Measurements from ENCODE around the gene PLCD3. TPM values are rescaled to one million over a fixed set of nuclear protein-coding genes. Genes with fewer than 3 reads are reported as not detected.

Gene PLCD3
- total RNA-seq, 3 donors from 2014 or later = 3.5 to 5.5 (median 3.5) TPM

DNA sequence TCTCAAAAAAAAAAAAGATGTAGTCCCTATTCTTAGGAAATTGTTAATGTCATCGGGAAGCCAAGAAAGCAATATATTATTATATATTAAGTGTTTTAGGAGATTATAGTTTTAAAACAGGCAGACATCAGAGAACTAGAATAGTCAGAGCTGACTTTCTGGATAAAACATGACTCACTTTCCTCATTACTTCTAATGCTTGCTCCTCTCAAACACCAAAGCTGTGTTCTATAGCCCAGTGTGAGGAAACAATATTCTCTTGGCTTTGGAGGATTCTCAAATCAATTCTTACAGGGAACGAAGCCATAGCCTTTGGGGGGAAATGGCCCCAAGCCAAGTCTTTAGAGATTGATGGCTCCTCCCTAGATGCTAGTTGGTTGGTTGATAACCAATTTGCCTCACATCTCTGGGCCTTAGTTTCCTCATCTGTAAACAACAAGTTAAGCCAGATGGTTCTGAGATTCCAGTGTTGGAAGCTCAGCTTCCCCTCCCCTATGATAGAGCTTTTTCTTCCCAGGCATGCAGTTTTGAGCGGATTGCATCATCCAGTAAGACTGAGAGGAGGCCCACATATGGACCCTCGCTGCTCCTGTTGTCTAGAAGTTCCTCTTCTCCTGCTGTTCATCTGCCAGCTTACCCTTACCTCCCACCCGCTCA lies 58.8 kb downstream of the PLCD3 start:
- Mint-ChIP-seq H3K36me3 (ENCODE audit: insufficient read depth) (peaks cover 21% of the 10 kb centered on the region), H3K4me3 (no peak overlapping the region), H3K4me1 (ENCODE audit: low read depth) (peaks cover 23% of the 10 kb centered on the region), H3K9me3 (no peaks in the 10 kb centered on the region), H3K27me3 (ENCODE audit: low read depth) (no peaks in the 10 kb centered on the region)
- no peak for DNase-seq
- no peak for ATAC-seq

DNA sequence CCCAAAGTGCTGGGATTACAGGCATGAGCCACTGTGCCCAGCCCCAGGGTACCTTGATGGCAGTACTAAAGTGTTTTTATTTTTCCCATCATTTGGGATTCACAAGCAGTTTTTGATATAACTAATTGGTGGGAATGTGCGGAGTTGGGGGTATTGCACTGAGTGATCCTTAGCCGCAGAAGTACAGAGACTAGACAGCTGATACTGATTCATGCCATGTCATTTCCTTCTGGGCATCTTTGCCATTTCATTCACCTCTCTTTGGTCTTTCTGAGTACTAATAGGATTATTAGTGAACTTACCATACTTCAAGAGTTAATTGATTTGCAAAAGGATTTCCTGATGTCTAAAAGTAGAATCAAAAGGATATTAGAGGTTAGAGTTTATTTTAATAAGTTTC lies 61.5 kb downstream of the PLCD3 start:
- Mint-ChIP-seq H3K4me3 (no peak overlapping the region), H3K9me3 (no peaks in the 10 kb centered on the region), H3K36me3 (ENCODE audit: insufficient read depth) (peaks cover 27% of the 10 kb centered on the region), H3K4me1 (ENCODE audit: low read depth) (peaks cover 12% of the 10 kb centered on the region), H3K27me3 (ENCODE audit: low read depth) (no peaks in the 10 kb centered on the region)
- ATAC-seq (no peak), DNase-seq (no peak)

- H3K36me3 Mint-ChIP-seq (ENCODE audit: insufficient read depth) = peaks cover 27% of the 10 kb centered on the region
- no peaks in the 10 kb centered on the region for H3K27me3 Mint-ChIP-seq (ENCODE audit: low read depth)
- ATAC-seq (no peak), DNase-seq (no peak)
- no peak overlapping the region for H3K4me3 Mint-ChIP-seq
- peaks cover 15% of the 10 kb centered on the region for H3K4me1 Mint-ChIP-seq (ENCODE audit: low read depth)
- H3K9me3 Mint-ChIP-seq = no peaks in the 10 kb centered on the region
Measured at GRCh38 chr17:45070001-45070400, 62.3 kb downstream of the PLCD3 start.

GRCh38 chr17:45067637-45068036 lies 64.7 kb downstream of the PLCD3 start:
- Mint-ChIP-seq H3K36me3 (ENCODE audit: insufficient read depth) (peaks cover 25% of the 10 kb centered on the region), H3K4me1 (ENCODE audit: low read depth) (peaks cover 30% of the 10 kb centered on the region), H3K9me3 (no peaks in the 10 kb centered on the region), H3K27me3 (ENCODE audit: low read depth) (no peaks in the 10 kb centered on the region), H3K4me3 (no peak overlapping the region)
- ATAC-seq (no peak), DNase-seq (no peak)

- H3K9me3 Mint-ChIP-seq = no peaks in the 10 kb centered on the region
- H3K4me3 Mint-ChIP-seq = peak overlapping the region; percentile 99
- ATAC-seq = no peak
- DNase-seq = no peak
- peaks cover 47% of the 10 kb centered on the region for H3K4me1 Mint-ChIP-seq (ENCODE audit: low read depth)
- H3K27me3 Mint-ChIP-seq (ENCODE audit: low read depth) = no peaks in the 10 kb centered on the region
- peaks cover 17% of the 10 kb centered on the region for H3K36me3 Mint-ChIP-seq (ENCODE audit: insufficient read depth)
Measured at GRCh38 chr17:45063198-45063597, 69.1 kb downstream of the PLCD3 start.

GRCh38 chr17:45061606-45062205 lies 70.6 kb downstream of the PLCD3 start:
- Mint-ChIP-seq H3K9me3 (no peaks in the 10 kb centered on the region), H3K36me3 (ENCODE audit: insufficient read depth) (peaks cover 9% of the 10 kb centered on the region), H3K4me1 (ENCODE audit: low read depth) (peaks cover 38% of the 10 kb centered on the region), H3K27me3 (ENCODE audit: low read depth) (no peaks in the 10 kb centered on the region), H3K4me3 (peak overlapping the region; percentile 99)
- DNase-seq (no peak), ATAC-seq (no peak)

DNA sequence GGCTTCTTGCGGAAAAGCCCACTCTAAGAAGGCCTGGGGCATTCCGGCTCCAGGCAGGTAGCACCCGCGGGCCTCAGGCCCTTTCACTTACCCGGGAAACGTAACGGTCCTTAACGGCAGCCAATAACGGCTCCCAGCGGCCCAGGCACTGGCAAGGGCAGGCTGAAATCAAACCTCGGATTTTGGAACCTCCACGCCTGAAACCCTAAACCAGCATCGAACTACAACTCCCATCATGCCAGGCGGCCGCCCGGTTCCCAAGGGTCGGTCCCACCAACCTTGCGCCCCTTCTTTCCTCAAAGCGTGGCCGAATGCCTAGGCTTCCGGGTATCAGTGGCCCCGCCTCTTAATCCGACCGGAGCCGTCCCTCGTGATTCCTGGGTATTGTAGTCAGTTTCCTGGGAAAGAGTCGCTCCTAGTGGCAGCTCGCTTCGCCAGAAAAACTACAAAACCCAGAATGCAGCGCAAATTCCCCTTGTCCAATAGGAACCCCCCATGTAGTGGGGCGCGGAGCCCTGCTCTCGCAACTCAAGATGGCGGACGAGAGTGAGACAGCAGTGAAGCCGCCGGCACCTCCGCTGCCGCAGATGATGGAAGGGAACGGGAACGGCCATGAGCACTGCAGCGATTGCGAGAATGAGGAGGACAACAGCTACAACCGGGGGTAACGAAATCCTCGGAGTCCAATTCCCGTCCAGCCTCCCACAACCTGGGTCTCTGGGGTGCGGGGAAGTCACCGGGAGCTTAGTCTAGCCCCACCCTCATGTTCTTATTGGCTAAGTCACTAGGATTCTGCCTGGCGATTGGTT lies 71.3 kb downstream of the PLCD3 start, which contains the start of gene NMT1:
Gene NMT1 (plus strand): TSS at position 521 of the 809 bp plus-strand sequence. CDS start 13 bp downstream, at position 534.
- Mint-ChIP-seq H3K27me3 (ENCODE audit: low read depth) (no peaks in the 10 kb centered on the region), H3K9me3 (no peaks in the 10 kb centered on the region), H3K4me1 (ENCODE audit: low read depth) (peaks cover 38% of the 10 kb centered on the region), H3K4me3 (peak within 1 kb of the TSS; percentile 99), H3K36me3 (ENCODE audit: insufficient read depth) (peaks cover 9% of the 10 kb centered on the region)
- peak; percentile 92 for DNase-seq
- ATAC-seq = peak; percentile 90 to 93

- DNase-seq (no peak), ATAC-seq (peak; percentile 0 to 1)
- H3K27me3 Mint-ChIP-seq (ENCODE audit: low read depth) = no peaks in the 10 kb centered on the region
- H3K4me1 Mint-ChIP-seq (ENCODE audit: low read depth) = peaks cover 42% of the 10 kb centered on the region
- peaks cover 9% of the 10 kb centered on the region for H3K36me3 Mint-ChIP-seq (ENCODE audit: insufficient read depth)
- no peaks in the 10 kb centered on the region for H3K9me3 Mint-ChIP-seq
- peak overlapping the region; percentile 99 for H3K4me3 Mint-ChIP-seq
Measured at GRCh38 chr17:45060382-45060796, 71.9 kb downstream of the PLCD3 start.

Other genes with a start within 250 kb of the PLCD3 start
- 100 to 1,000 TPM; 257 to 303 (median 269) TPM for gene EFTUD2, start 233.1 kb downstream of the PLCD3 start, total RNA-seq
- gene GFAP, start 217.0 kb downstream of the PLCD3 start, total RNA-seq = not detected
- gene KIF18B, start 184.7 kb downstream of the PLCD3 start, total RNA-seq = 1 to 10 TPM; 2.4 to 4.8 (median 3.7) TPM
- gene C1QL1, start 164.2 kb downstream of the PLCD3 start, total RNA-seq = not detected
- gene DCAKD, start 80.9 kb downstream of the PLCD3 start, total RNA-seq = 10 to 100 TPM; 17.3 to 21.1 (median 19.1) TPM
- gene NMT1, start 71.2 kb downstream of the PLCD3 start, total RNA-seq = 100 to 1,000 TPM; 228 to 255 (median 241) TPM
- 1 to 10 TPM; 4.5 to 5.7 (median 4.7) TPM for gene ACBD4, start 3.2 kb upstream of the PLCD3 start, total RNA-seq
- 10 to 100 TPM; 49.6 to 60.8 (median 51.3) TPM for gene HEXIM1, start 16.0 kb upstream of the PLCD3 start, total RNA-seq
- gene HEXIM2, start 29.4 kb upstream of the PLCD3 start, total RNA-seq = 1 to 10 TPM; 5.3 to 7.6 (median 6.2) TPM
- gene FMNL1, start 89.4 kb upstream of the PLCD3 start, total RNA-seq = 100 to 1,000 TPM; 141 to 190 (median 158) TPM
- under 1 TPM; 0.25 to 0.63 (median 0.27) TPM for gene SPATA32, start 129.6 kb upstream of the PLCD3 start, total RNA-seq
- gene MAP3K14, start 184.5 kb upstream of the PLCD3 start, total RNA-seq = 10 to 100 TPM; 76.3 to 88.2 (median 85.8) TPM

All from activated T-cell treated with anti-CD3 and anti-CD28 coated beads, Interleukin-2, amount 50 U/mL, for 4 hours (primary cell).